K562 (cell line): Measurements from ENCODE around the gene CDK1. TPM values are rescaled to one million over a fixed set of nuclear protein-coding genes. Genes with fewer than 3 reads are reported as not detected.

Experiments used
- CCAR2 ChIP-seq: fragments of 200-400 bp; formaldehyde crosslinking; IDR thresholded peaks from 2 replicates; pipeline ENCODE4 v1.6.1; 2017; ENCODE audit warnings: mild to moderate bottlenecking, low read depth, low read length
- CHD4 ChIP-seq: fragments of 200-600 bp; sonication (generic); IDR thresholded peaks from 3 replicates; pipeline ENCODE4 v1.6.1; 2012; ENCODE audit warnings: low read depth, mild to moderate bottlenecking, mixed read lengths, low read length, inconsistent platforms; ENCODE audit not compliant: insufficient read depth, insufficient replicate concordance, poor library complexity, severe bottlenecking
- DMBX1 ChIP-seq: fragments of 250-450 bp; sonication (Bioruptor Pico); IDR thresholded peaks from 2 replicates; pipeline ENCODE4 v1.8.0; 2022; ENCODE audit warnings: inconsistent platforms, mild to moderate bottlenecking, moderate library complexity, borderline replicate concordance
- DNMT1 ChIP-seq: fragments of 450-650 bp; IDR thresholded peaks from 2 replicates; pipeline ENCODE4 v1.6.1; 2016; ENCODE audit warnings: antibody characterized with exemption, mild to moderate bottlenecking
- E2F3 ChIP-seq: fragments of 250-450 bp; sonication (Bioruptor Pico); IDR thresholded peaks from 2 replicates; pipeline ENCODE4 v1.4.0; 2020; ENCODE audit warnings: mild to moderate bottlenecking
- FOXK1 ChIP-seq: sonication (generic); formaldehyde crosslinking; IDR thresholded peaks from 2 replicates; pipeline ENCODE4 v1.8.0; 2022; ENCODE audit warnings: missing genetic modification reagents, mild to moderate bottlenecking, borderline replicate concordance
- HDGF ChIP-seq: fragments of 450-650 bp; IDR thresholded peaks from 2 replicates; pipeline ENCODE4 v1.6.1; 2016
- POLR2AphosphoS5 ChIP-seq: IDR thresholded peaks from 2 replicates; pipeline ENCODE4 v1.6.1; 2011; ENCODE audit warnings: mild to moderate bottlenecking, low read depth, low read length, moderate library complexity; ENCODE audit not compliant: control insufficient read depth, insufficient read depth
- POLR2G ChIP-seq: fragments of 200-400 bp; formaldehyde crosslinking; IDR thresholded peaks from 2 replicates; pipeline ENCODE4 v1.6.1; 2017; ENCODE audit warnings: low read depth, mild to moderate bottlenecking, antibody characterized with exemption, low read length, moderate library complexity
- RBBP5 ChIP-seq: fragments of 200-600 bp; sonication (generic); IDR thresholded peaks from 2 replicates; pipeline ENCODE4 v1.6.1; 2012; ENCODE audit warnings: borderline replicate concordance, mild to moderate bottlenecking, low read length, control low read depth, inconsistent platforms; ENCODE audit not compliant: insufficient read depth, poor library complexity, severe bottlenecking
- RFX7 ChIP-seq: fragments of 250-450 bp; sonication (Bioruptor Pico); IDR thresholded peaks from 2 replicates; pipeline ENCODE4 v1.5.1; 2021; ENCODE audit warnings: mild to moderate bottlenecking
- SMAD1 ChIP-seq: fragments of 150-350 bp; IDR thresholded peaks from 2 replicates; pipeline ENCODE4 v1.6.1; 2014; ENCODE audit warnings: low read length, low read depth; ENCODE audit not compliant: partially characterized antibody
- SPI1 ChIP-seq: IDR thresholded peaks from 2 replicates; pipeline ENCODE4 v1.6.1; 2011; ENCODE audit warnings: low read depth, low read length, control low read depth, borderline replicate concordance
- TCF7 ChIP-seq: sonication (generic); IDR thresholded peaks from 2 replicates; pipeline ENCODE4 v1.6.1; 2016; ENCODE audit warnings: antibody characterized with exemption, borderline replicate concordance
- ZNF165 ChIP-seq: fragments of 250-450 bp; sonication (Bioruptor Pico); IDR thresholded peaks from 2 replicates; pipeline ENCODE4 v1.4.0; 2020; ENCODE audit warnings: borderline replicate concordance
- ZNF24 ChIP-seq: fragments of 450-650 bp; IDR thresholded peaks from 2 replicates; pipeline ENCODE4 v1.6.1; 2016
- ZNF253 ChIP-seq: fragments of 250-450 bp; sonication (Bioruptor Pico); conservative IDR thresholded peaks from 2 replicates; pipeline ENCODE4 v1.6.1; 2021; ENCODE audit warnings: mild to moderate bottlenecking
- polyA plus RNA-seq, 8 experiments: library from polyadenylated mRNA; depleted of rRNA in 4 of 8; stranded (reverse) in 5 of 8; unstranded in 3 of 8; fragments of >200 nt; fragmentation: Nextera tagmentation in 2 of 8; fragmentation: Illumina TruSeq in 1 of 8; extraction: Ambion mirVana in 2 of 8; extraction: Trizol in 1 of 8; gene quantifications; 2 replicates each; pipeline versions ENCODE4 v1.2.1 to v1.2.3, GENCODE V29; 2011 to 2014; ENCODE audit warnings: inconsistent platforms in 1 of 8, missing spikeins in 1 of 8
- total RNA-seq, 7 experiments: library from RNA; depleted of rRNA in 6 of 7; stranded (reverse); fragments of >200 nt in 6 of 7; fragmentation: Illumina TruSeq in 2 of 7; extraction: Trizol in 2 of 7; gene quantifications; 2 replicates each; pipeline versions ENCODE4 v1.2.1 to v1.2.3, GENCODE V29; 2011 to 2021; ENCODE audit warnings: low replicate concordance in 1 of 7
- TF ChIP-seq, protein P1 (sequence below): sonication (generic); formaldehyde crosslinking; IDR thresholded peaks from 2 replicates; pipeline ENCODE4 v1.8.0; 2022; ENCODE audit warnings: mild to moderate bottlenecking, low read depth, missing genetic modification reagents
- TF ChIP-seq, protein P2 (sequence below): fragments of 450-650 bp; IDR thresholded peaks from 2 replicates; pipeline ENCODE4 v1.6.1; 2017; ENCODE audit warnings: antibody characterized with exemption, mild to moderate bottlenecking
- TF ChIP-seq, protein P3 (sequence below): fragments of 250-450 bp; sonication (Bioruptor Pico); IDR thresholded peaks from 2 replicates; pipeline ENCODE4 v1.6.1; 2021; ENCODE audit warnings: mild to moderate bottlenecking
- TF ChIP-seq, protein P4 (sequence below): fragments of 450-650 bp; IDR thresholded peaks from 2 replicates; pipeline ENCODE4 v1.6.1; 2016; ENCODE audit warnings: missing biosample characterization, missing genetic modification characterization
- TF ChIP-seq, protein P5 (sequence below), 2 experiments: fragments of 250-450 bp in 1 of 2; fragments of 450-650 bp in 1 of 2; sonication (Bioruptor Pico) in 1 of 2; IDR thresholded peaks; 2 replicates each; pipeline versions ENCODE4 v1.6.1 to v1.8.0; 2016 to 2021; ENCODE audit warnings: mild to moderate bottlenecking in 2 of 2, moderate library complexity in 2 of 2, missing compliant biosample characterization in 1 of 2, missing genetic modification characterization in 1 of 2

CDK1 gene
- total and polyA plus RNA-seq, 9 of the 15 experiments (the other 6 are each of a cell fraction or from before 2014, with no cell fraction given): 156 to 685 (median 236) TPM

DNA sequence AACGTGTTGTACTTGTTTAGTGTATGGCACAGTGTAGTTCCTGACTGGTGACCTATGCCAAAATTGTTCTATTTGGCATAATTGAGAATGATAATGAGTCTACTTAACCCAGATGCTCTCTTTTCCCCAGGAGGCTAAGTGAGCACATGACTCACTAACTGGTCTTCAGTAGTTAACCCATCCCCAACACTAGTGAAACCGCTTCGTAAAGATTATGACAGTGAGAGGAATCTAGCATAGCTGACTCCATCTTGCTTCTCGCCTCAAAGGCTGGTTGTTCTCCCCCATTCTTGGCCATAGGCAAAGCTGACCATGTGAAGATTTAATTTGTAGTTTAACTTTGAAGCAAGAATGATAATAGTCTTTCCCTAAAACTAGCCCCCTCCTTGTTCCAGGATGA, 47.2 kb downstream of the CDK1 start (continued):
- TF ChIP-seq, protein P1, sequence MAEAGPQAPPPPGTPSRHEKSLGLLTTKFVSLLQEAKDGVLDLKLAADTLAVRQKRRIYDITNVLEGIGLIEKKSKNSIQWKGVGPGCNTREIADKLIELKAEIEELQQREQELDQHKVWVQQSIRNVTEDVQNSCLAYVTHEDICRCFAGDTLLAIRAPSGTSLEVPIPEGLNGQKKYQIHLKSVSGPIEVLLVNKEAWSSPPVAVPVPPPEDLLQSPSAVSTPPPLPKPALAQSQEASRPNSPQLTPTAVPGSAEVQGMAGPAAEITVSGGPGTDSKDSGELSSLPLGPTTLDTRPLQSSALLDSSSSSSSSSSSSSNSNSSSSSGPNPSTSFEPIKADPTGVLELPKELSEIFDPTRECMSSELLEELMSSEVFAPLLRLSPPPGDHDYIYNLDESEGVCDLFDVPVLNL (CRISPR knock-in tag): no peak
- TF ChIP-seq CHD4 (no peak), ZNF253 (CRISPR knock-in tag) (no peak), ZNF165 (no peak), SPI1 (no peak), DMBX1 (CRISPR knock-in tag) (peak; percentile 92), SMAD1 (no peak), HDGF (no peak), RFX7 (CRISPR knock-in tag) (no peak), TCF7 (no peak), FOXK1 (CRISPR knock-in tag) (no peak), CCAR2 (no peak), ZNF24 (no peak), POLR2G (no peak), POLR2AphosphoS5 (no peak), DNMT1 (no peak), E2F3 (CRISPR knock-in tag) (no peak), RBBP5 (no peak)
- TF ChIP-seq, protein P2, sequence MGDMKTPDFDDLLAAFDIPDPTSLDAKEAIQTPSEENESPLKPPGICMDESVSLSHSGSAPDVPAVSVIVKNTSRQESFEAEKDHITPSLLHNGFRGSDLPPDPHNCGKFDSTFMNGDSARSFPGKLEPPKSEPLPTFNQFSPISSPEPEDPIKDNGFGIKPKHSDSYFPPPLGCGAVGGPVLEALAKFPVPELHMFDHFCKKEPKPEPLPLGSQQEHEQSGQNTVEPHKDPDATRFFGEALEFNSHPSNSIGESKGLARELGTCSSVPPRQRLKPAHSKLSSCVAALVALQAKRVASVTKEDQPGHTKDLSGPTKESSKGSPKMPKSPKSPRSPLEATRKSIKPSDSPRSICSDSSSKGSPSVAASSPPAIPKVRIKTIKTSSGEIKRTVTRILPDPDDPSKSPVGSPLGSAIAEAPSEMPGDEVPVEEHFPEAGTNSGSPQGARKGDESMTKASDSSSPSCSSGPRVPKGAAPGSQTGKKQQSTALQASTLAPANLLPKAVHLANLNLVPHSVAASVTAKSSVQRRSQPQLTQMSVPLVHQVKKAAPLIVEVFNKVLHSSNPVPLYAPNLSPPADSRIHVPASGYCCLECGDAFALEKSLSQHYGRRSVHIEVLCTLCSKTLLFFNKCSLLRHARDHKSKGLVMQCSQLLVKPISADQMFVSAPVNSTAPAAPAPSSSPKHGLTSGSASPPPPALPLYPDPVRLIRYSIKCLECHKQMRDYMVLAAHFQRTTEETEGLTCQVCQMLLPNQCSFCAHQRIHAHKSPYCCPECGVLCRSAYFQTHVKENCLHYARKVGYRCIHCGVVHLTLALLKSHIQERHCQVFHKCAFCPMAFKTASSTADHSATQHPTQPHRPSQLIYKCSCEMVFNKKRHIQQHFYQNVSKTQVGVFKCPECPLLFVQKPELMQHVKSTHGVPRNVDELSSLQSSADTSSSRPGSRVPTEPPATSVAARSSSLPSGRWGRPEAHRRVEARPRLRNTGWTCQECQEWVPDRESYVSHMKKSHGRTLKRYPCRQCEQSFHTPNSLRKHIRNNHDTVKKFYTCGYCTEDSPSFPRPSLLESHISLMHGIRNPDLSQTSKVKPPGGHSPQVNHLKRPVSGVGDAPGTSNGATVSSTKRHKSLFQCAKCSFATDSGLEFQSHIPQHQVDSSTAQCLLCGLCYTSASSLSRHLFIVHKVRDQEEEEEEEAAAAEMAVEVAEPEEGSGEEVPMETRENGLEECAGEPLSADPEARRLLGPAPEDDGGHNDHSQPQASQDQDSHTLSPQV: peak; percentile 56
- TF ChIP-seq, protein P3, sequence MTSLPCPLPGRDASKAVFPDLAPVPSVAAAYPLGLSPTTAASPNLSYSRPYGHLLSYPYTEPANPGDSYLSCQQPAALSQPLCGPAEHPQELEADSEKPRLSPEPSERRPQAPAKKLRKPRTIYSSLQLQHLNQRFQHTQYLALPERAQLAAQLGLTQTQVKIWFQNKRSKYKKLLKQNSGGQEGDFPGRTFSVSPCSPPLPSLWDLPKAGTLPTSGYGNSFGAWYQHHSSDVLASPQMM (CRISPR knock-in tag): no peak
- TF ChIP-seq, protein P4, sequence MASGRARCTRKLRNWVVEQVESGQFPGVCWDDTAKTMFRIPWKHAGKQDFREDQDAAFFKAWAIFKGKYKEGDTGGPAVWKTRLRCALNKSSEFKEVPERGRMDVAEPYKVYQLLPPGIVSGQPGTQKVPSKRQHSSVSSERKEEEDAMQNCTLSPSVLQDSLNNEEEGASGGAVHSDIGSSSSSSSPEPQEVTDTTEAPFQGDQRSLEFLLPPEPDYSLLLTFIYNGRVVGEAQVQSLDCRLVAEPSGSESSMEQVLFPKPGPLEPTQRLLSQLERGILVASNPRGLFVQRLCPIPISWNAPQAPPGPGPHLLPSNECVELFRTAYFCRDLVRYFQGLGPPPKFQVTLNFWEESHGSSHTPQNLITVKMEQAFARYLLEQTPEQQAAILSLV (tag): no peak
- TF ChIP-seq, protein P5, sequence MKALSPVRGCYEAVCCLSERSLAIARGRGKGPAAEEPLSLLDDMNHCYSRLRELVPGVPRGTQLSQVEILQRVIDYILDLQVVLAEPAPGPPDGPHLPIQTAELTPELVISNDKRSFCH (CRISPR knock-in tag; IDR thresholded peaks at IDR 0.05): no peak
- TF ChIP-seq, protein P5 (tag; IDR thresholded peaks at IDR 0.05): peak; percentile 54; the same call in 1 of the 2 replicates
